HEK293 (cell line): Measurements from ENCODE around the gene VAV2.

Experiments used
- CTCF ChIA-PET: fragments of 350-600 bp; formaldehyde crosslinking; extraction: SDS; loops from one replicate; lab custom pipeline; 2021; ENCODE audit warnings: antibody characterized with exemption; lab: Yijun Ruan, JAX
- POLR2A ChIA-PET: fragments of 300-600 bp; formaldehyde crosslinking; extraction: SDS; loops from one replicate; lab custom pipeline; 2020; ENCODE audit warnings: antibody characterized with exemption, inconsistent platforms; lab: Yijun Ruan, JAX
- H3K27ac ChIP-seq: fragments of 200-500 bp; sonication (Bioruptor generic); 2 replicates; pipeline ENCODE4 v1.5.1; 2014; ENCODE audit warnings: low read depth, low read length, control low read depth, inconsistent platforms; ENCODE audit errors: extremely low read depth
- H3K36me3 ChIP-seq, 2 experiments: fragments of 200-500 bp in 1 of 2; sonication (Bioruptor generic) in 1 of 2; 1 replicate in 1 of 2; 2 replicates in 1 of 2; pipeline ENCODE4 v1.5.1; 2014 to 2017; ENCODE audit warnings: inconsistent platforms in 2 of 2, low read length in 2 of 2; ENCODE audit not compliant: control insufficient read depth in 2 of 2, insufficient read depth in 1 of 2
- H3K4me1 ChIP-seq: fragments of 200-500 bp; sonication (Bioruptor generic); 2 replicates; pipeline ENCODE4 v1.5.1; 2014; ENCODE audit warnings: mild to moderate bottlenecking, low read length, inconsistent platforms; ENCODE audit not compliant: control insufficient read depth, insufficient read depth
- H3K4me3 ChIP-seq: 2 replicates; pipeline ENCODE4 v1.5.1; 2011; ENCODE audit warnings: low read depth, mild to moderate bottlenecking, control low read depth, low read length, moderate library complexity
- H3K9me3 ChIP-seq: fragments of 200-500 bp; sonication (Bioruptor generic); 2 replicates; pipeline ENCODE4 v1.5.1; 2014; ENCODE audit warnings: low read depth, low read length, inconsistent platforms; ENCODE audit not compliant: control insufficient read depth, insufficient read depth
- KLF10 ChIP-seq: fragments of 450-650 bp; IDR thresholded peaks from 2 replicates; pipeline ENCODE4 v1.5.1; 2018; ENCODE audit warnings: missing biosample characterization, mild to moderate bottlenecking, missing genetic modification characterization
- SP3 ChIP-seq: fragments of 450-650 bp; formaldehyde crosslinking; IDR thresholded peaks from 2 replicates; pipeline ENCODE4 v1.5.1; 2016; ENCODE audit warnings: missing biosample characterization, missing genetic modification characterization
- ZFP69B ChIP-seq: fragments of 450-650 bp; formaldehyde crosslinking; IDR thresholded peaks from 2 replicates; pipeline ENCODE4 v1.5.1; 2016; ENCODE audit warnings: missing biosample characterization, missing genetic modification characterization
- ZNF138 ChIP-seq: fragments of 450-650 bp; formaldehyde crosslinking; IDR thresholded peaks from 2 replicates; pipeline ENCODE4 v1.5.1; 2016; ENCODE audit warnings: missing biosample characterization, missing genetic modification characterization, borderline replicate concordance
- ZNF140 ChIP-seq: fragments of 450-650 bp; formaldehyde crosslinking; IDR thresholded peaks from 2 replicates; pipeline ENCODE4 v1.5.1; 2016; ENCODE audit warnings: missing biosample characterization, missing genetic modification characterization
- ZNF211 ChIP-seq: fragments of 450-650 bp; formaldehyde crosslinking; IDR thresholded peaks from 2 replicates; pipeline ENCODE4 v1.5.1; 2016; ENCODE audit warnings: low read depth, missing biosample characterization, missing genetic modification characterization
- ZNF239 ChIP-seq: fragments of 450-650 bp; formaldehyde crosslinking; IDR thresholded peaks from 2 replicates; pipeline ENCODE4 v1.5.1; 2016; ENCODE audit warnings: missing biosample characterization, missing genetic modification characterization
- ZNF311 ChIP-seq: fragments of 450-650 bp; formaldehyde crosslinking; IDR thresholded peaks from 2 replicates; pipeline ENCODE4 v1.5.1; 2017; ENCODE audit warnings: missing biosample characterization, missing genetic modification characterization, borderline replicate concordance
- ZNF341 ChIP-seq: fragments of 450-650 bp; formaldehyde crosslinking; IDR thresholded peaks from 2 replicates; pipeline ENCODE4; 2016; ENCODE audit warnings: low read depth, missing biosample characterization, missing genetic modification characterization
- ZNF623 ChIP-seq: fragments of 450-650 bp; formaldehyde crosslinking; IDR thresholded peaks from 2 replicates; pipeline ENCODE4 v1.5.1; 2016; ENCODE audit warnings: missing biosample characterization, missing genetic modification characterization
- ZNF664 ChIP-seq: fragments of 450-650 bp; formaldehyde crosslinking; IDR thresholded peaks from 2 replicates; pipeline ENCODE4 v1.5.1; 2016; ENCODE audit warnings: missing biosample characterization, missing genetic modification characterization
- ZSCAN30 ChIP-seq: fragments of 450-650 bp; IDR thresholded peaks from 2 replicates; pipeline ENCODE4 v1.5.1; 2018; ENCODE audit warnings: missing biosample characterization, mild to moderate bottlenecking, missing genetic modification characterization, moderate library complexity
- TF ChIP-seq, protein P1 (sequence below): fragments of 450-650 bp; formaldehyde crosslinking; conservative IDR thresholded peaks from 2 replicates; pipeline ENCODE4 v1.5.1; 2016; ENCODE audit warnings: low read depth, missing biosample characterization, missing genetic modification characterization
- TF ChIP-seq, protein P2 (sequence below): fragments of 450-650 bp; formaldehyde crosslinking; IDR thresholded peaks from 2 replicates; pipeline ENCODE4 v1.5.1; 2017; ENCODE audit warnings: missing biosample characterization, missing genetic modification characterization
- TF ChIP-seq, protein P3 (sequence below): fragments of 450-650 bp; formaldehyde crosslinking; IDR thresholded peaks from 2 replicates; pipeline ENCODE4 v1.5.1; 2016; ENCODE audit warnings: missing biosample characterization, missing genetic modification characterization, low read depth

Gene VAV2

DNA sequence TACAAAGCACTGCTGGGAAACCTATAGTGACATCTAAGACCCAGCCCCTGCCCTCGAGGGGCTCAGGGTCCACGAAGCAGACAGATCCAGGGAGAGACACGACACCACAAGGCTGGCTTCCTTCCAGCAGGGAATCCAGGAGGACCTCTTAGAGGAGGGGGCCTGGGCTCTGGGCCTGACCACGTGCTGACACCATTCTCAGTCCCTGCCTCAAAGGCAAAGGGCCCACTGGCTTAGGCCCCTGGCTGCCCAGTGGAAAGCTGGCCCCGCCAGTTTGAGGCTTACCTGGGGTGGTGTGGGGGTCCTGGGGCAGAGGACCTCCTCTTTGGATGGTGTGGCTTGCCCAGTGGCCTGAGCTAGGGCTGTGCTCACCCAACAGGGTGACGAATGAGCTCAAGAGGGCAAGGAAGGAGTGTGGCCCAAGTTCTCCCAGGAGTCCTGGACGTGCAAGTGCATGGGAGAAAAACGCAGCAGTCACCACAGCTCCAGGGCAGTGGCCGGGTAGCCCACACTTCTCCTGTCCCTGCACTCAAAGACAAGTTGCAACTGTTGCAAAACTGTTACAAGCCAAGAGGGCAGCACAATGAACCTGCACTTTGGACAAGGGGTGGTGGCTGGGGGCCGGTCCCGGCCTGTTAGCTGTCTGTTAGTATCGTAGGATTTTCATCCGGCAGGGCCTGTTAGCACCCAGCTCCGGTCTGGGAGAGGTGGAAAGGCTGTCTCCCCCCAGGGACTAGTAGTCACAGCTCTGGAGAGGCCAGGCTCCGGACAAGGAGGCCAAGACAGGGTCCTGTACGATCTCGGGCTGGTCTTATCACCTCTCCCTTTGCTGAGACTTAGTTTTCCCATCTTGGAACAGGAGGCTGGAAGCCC lies 252.5 kb downstream of the VAV2 start:
- Histone ChIP-seq H3K27ac (no peak overlapping the region), H3K4me3 (no peak overlapping the region), H3K9me3 (no peaks in the 10 kb centered on the region), H3K36me3 (no peaks in the 10 kb centered on the region), H3K4me1 (no peaks in the 10 kb centered on the region)
- ChIA-PET POLR2A (interaction anchor here (0.6 kb wide), 1 partner anchor 171 kb away, joined by 4 read pairs; no protein-coding TSS in a partner anchor), CTCF (interaction anchor here (1.1 to 2.5 kb wide), 4 partner anchors 10 to 255 kb away, joined by 3 to 15 read pairs (median 6); no protein-coding TSS in a partner anchor)
- TF ChIP-seq, protein P1, sequence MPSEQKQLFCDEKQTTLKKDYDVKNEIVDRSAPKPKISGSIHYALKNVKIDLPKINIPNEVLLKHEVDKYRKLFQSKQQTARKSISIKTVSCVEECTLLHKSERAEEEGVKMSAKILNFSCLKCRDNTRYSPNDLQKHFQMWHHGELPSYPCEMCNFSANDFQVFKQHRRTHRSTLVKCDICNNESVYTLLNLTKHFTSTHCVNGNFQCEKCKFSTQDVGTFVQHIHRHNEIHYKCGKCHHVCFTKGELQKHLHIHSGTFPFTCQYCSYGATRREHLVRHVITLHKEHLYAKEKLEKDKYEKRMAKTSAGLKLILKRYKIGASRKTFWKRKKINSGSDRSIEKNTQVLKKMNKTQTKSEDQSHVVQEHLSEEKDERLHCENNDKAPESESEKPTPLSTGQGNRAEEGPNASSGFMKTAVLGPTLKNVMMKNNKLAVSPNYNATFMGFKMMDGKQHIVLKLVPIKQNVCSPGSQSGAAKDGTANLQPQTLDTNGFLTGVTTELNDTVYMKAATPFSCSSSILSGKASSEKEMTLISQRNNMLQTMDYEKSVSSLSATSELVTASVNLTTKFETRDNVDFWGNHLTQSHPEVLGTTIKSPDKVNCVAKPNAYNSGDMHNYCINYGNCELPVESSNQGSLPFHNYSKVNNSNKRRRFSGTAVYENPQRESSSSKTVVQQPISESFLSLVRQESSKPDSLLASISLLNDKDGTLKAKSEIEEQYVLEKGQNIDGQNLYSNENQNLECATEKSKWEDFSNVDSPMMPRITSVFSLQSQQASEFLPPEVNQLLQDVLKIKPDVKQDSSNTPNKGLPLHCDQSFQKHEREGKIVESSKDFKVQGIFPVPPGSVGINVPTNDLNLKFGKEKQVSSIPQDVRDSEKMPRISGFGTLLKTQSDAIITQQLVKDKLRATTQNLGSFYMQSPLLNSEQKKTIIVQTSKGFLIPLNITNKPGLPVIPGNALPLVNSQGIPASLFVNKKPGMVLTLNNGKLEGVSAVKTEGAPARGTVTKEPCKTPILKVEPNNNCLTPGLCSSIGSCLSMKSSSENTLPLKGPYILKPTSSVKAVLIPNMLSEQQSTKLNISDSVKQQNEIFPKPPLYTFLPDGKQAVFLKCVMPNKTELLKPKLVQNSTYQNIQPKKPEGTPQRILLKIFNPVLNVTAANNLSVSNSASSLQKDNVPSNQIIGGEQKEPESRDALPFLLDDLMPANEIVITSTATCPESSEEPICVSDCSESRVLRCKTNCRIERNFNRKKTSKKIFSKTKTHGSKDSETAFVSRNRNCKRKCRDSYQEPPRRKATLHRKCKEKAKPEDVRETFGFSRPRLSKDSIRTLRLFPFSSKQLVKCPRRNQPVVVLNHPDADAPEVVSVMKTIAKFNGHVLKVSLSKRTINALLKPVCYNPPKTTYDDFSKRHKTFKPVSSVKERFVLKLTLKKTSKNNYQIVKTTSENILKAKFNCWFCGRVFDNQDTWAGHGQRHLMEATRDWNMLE, result no peak
- TF ChIP-seq, protein P2, sequence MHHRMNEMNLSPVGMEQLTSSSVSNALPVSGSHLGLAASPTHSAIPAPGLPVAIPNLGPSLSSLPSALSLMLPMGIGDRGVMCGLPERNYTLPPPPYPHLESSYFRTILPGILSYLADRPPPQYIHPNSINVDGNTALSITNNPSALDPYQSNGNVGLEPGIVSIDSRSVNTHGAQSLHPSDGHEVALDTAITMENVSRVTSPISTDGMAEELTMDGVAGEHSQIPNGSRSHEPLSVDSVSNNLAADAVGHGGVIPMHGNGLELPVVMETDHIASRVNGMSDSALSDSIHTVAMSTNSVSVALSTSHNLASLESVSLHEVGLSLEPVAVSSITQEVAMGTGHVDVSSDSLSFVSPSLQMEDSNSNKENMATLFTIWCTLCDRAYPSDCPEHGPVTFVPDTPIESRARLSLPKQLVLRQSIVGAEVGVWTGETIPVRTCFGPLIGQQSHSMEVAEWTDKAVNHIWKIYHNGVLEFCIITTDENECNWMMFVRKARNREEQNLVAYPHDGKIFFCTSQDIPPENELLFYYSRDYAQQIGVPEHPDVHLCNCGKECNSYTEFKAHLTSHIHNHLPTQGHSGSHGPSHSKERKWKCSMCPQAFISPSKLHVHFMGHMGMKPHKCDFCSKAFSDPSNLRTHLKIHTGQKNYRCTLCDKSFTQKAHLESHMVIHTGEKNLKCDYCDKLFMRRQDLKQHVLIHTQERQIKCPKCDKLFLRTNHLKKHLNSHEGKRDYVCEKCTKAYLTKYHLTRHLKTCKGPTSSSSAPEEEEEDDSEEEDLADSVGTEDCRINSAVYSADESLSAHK (tag by site-specific recombination), result no peak
- TF ChIP-seq ZNF311 (tag by site-specific recombination), result no peak
- TF ChIP-seq, protein P3, sequence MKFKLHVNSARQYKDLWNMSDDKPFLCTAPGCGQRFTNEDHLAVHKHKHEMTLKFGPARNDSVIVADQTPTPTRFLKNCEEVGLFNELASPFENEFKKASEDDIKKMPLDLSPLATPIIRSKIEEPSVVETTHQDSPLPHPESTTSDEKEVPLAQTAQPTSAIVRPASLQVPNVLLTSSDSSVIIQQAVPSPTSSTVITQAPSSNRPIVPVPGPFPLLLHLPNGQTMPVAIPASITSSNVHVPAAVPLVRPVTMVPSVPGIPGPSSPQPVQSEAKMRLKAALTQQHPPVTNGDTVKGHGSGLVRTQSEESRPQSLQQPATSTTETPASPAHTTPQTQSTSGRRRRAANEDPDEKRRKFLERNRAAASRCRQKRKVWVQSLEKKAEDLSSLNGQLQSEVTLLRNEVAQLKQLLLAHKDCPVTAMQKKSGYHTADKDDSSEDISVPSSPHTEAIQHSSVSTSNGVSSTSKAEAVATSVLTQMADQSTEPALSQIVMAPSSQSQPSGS, result no peak
- no peak for TF ChIP-seq ZNF664 (tag by site-specific recombination)
- TF ChIP-seq SP3 (tag by site-specific recombination), result no peak
- TF ChIP-seq ZSCAN30 (tag by site-specific recombination), result no peak
- no peak for TF ChIP-seq ZFP69B (tag by site-specific recombination)
- no peak for TF ChIP-seq ZNF623 (tag by site-specific recombination)
- no peak for TF ChIP-seq KLF10
- TF ChIP-seq ZNF138, result no peak
- TF ChIP-seq ZNF211, result no peak
- no peak for TF ChIP-seq ZNF239 (tag by site-specific recombination)
- TF ChIP-seq ZNF341 (tag by site-specific recombination), result no peak

DNA sequence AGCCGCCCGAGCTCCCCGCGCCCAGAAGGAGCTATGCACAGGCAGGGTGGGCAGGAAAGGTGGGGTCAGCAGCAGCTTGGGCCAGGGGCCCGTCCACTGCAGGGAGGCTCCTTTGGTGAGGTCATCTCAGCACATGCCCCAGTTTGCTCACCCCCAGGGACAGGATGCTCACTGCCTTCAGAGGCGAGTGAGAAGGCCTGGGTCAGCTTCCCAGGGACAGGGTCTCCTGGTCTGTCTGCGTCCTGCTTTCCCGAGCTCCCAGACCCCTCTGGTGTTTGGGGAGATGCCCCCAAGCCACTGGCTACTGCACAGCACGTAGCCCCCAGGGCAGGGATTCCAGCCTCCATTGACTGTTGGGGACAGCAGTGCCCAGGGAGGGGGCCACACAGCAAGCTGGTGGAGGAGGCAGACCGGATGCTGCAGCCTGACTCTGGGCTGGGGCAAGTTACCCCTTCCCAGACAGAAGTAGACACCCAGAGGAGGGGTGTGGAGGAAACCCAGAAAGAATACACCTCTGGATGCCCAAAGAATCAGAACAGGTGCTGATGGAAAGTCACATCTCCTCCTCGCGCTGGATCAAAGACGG lies 253.4 kb downstream of the VAV2 start:
- no peak overlapping the region for H3K27ac ChIP-seq
- H3K4me1 ChIP-seq, result no peaks in the 10 kb centered on the region
- CTCF ChIA-PET, result interaction anchor here (0.5 to 2.5 kb wide), 7 partner anchors 11 to 1800 kb away, joined by 3 to 15 read pairs (median 5); no protein-coding TSS in a partner anchor
- no peaks in the 10 kb centered on the region for H3K36me3 ChIP-seq
- no peaks in the 10 kb centered on the region for H3K9me3 ChIP-seq
- no peak overlapping the region for H3K4me3 ChIP-seq
- no peak for TF ChIP-seq ZNF140 (tag by site-specific recombination)
- POLR2A ChIA-PET, result interaction anchor here (1.1 kb wide), 1 partner anchor 279 kb away, joined by 3 read pairs; the partner anchor contains the start of gene CACFD1
